ENCODE results near the gene OARD1. TPM values are rescaled to one million over a fixed set of nuclear protein-coding genes. Genes with fewer than 3 reads are reported as not detected.

Gene OARD1
- total RNA-seq, 1 donor from 2014 or later, result not detected

DNA sequence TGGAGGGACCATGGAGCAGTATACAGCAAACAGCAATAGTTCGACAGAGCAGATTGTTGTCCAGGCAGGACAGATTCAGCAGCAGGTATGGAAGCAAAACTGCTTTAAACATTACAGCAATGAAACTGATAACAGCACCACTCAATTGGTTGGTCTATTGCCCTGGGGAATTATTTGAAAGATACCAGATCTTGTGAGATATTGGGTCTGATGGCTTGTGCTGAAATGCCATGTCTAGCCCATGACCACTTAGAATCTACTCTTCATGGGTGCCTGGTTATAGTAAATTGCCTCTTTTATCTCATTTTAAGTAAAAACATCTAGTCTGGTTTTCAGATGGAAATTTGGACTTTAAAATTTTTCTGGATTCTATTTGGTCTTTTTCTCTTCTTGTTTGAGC lies 6.9 kb upstream of the OARD1 start:
- Histone ChIP-seq H3K27ac (no peak overlapping the region), H3K9me3 (no peaks in the 10 kb centered on the region), H3K4me1 (peaks cover 7 to 20% of the 10 kb centered on the region in 2 donors), H3K27me3 (no peaks in the 10 kb centered on the region), H3K36me3 (peaks cover 26 to 43% of the 10 kb centered on the region in 2 donors), H3K4me3 (no peak overlapping the region)
- TF ChIP-seq CTCF (IDR thresholded peaks at IDR 0.05), result no peak
- intact Hi-C loops (cut with DNase I), result loop anchor here (10.0 kb wide), 5 partner anchors 346 to 1964 kb away; partner anchors contain the start of genes SAYSD1, TFEB and UBR2
- DNase-seq (ENCODE audit: low spot score in 2 of 2), result no peak

DNA sequence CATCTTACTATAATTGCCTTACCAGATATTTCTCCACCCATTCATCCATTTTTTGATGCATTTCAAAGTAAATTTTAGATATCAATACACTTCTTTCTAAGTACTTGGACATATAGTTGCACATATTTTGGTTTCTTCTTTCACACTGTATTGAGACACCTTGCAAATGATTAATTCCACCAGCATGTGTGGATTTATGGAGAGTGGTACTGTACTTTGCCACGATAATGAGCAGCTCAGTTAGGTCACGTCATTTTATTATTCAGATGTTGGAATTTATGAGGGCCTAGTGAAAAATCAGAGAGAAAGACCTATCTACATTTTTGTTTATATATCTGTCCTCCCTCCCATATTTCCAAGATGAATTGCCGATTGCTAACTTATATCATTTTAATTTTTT lies 5.9 kb upstream of the OARD1 start:
- peaks cover 7 to 20% of the 10 kb centered on the region in 2 donors for H3K4me1 ChIP-seq
- TF ChIP-seq CTCF (IDR thresholded peaks at IDR 0.05), result no peak
- H3K4me3 ChIP-seq, result no peak overlapping the region
- no peak overlapping the region for H3K27ac ChIP-seq
- DNase-seq (ENCODE audit: low spot score in 2 of 2), result no peak
- no peaks in the 10 kb centered on the region for H3K9me3 ChIP-seq
- intact Hi-C loops (cut with DNase I), result loop anchor here (10.0 kb wide), 5 partner anchors 347 to 1963 kb away; partner anchors contain the start of genes SAYSD1, TFEB and UBR2
- no peaks in the 10 kb centered on the region for H3K27me3 ChIP-seq
- H3K36me3 ChIP-seq, result peaks cover 24 to 36% of the 10 kb centered on the region in 2 donors

DNA sequence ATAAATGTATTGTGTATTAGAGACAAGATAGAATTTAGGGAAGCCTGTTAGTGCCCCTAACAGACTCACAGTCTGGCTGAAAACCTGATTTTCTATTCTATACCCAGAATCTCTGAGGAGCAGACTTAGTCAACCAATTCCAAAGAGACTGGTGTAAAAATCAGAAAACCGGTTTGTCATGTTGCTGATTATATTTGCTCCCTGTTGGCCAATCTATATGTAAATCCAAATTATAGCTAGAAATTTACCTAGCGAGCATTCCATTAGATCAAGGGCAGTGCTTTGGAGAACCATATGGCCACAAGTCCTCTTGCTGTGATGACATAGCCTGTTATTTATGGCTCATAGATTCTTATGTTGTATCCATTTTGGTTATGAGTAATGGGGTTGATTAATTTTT lies 5.4 kb upstream of the OARD1 start:
- no peak for TF ChIP-seq CTCF (IDR thresholded peaks at IDR 0.05)
- no peak for DNase-seq (ENCODE audit: low spot score in 2 of 2)
- H3K36me3 ChIP-seq, result peaks cover 24 to 30% of the 10 kb centered on the region in 2 donors
- peaks cover 7 to 20% of the 10 kb centered on the region in 2 donors for H3K4me1 ChIP-seq
- H3K9me3 ChIP-seq, result no peaks in the 10 kb centered on the region
- intact Hi-C loops (cut with DNase I), result loop anchor here (10.0 kb wide), 5 partner anchors 347 to 1963 kb away; partner anchors contain the start of genes SAYSD1, TFEB and UBR2
- no peaks in the 10 kb centered on the region for H3K27me3 ChIP-seq
- H3K27ac ChIP-seq, result no peak overlapping the region
- H3K4me3 ChIP-seq, result no peak overlapping the region

DNA sequence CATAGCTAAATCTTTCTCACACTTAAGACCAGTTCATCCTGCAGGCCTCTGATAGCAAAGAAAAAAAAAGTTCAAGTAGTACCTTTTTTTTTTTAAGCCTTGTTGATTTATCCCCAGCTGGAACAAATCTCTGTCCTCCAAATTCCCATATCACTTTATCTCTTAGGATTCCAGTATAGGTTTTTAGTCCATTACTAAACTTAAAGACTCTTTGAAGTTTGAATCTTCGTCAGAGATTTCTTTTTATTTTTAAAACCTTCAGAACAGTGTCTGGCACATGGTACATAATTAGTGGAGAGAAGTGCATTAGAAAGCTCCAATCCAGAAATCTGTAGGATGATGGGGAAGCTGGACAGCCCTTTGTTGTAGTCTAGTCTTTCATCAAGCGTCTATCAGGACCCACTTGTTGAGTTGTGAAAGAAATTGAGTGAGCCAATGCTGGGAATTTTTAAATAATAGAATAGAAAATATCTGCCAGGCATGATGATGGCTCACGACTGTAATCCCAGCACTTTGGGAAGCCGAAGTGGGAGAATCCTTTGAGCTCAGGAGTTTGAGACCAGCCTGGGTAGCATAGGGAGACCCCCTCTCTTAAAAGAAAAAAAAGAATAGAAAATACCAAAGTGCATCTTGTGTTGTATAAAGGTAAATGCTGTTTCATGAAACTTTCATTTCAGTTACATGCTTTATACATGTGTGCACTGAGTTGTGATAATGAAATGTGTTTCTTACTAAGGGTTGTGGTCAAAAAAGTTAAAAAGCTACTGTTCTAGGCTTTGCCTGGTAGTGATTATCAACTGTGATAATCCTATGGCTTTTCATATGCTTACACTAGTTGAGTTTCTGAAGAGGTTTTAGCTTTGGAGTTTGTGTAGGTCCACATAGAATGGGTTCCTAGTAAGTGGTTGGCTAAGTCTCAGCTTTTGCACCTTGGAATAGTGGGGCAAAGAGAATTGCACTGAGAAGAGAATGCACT lies 3.8 kb upstream of the OARD1 start:
- H3K4me1 ChIP-seq, result peaks cover 7 to 24% of the 10 kb centered on the region in 2 donors
- peak overlapping the region; percentile 98 to 100 for H3K27ac ChIP-seq
- peaks cover 17 to 19% of the 10 kb centered on the region in 2 donors for H3K36me3 ChIP-seq
- intact Hi-C loops (cut with DNase I), result loop anchor here (10.0 kb wide), 5 partner anchors 349 to 1961 kb away; partner anchors contain the start of genes SAYSD1, TFEB and UBR2
- no peaks in the 10 kb centered on the region for H3K27me3 ChIP-seq
- H3K9me3 ChIP-seq, result no peaks in the 10 kb centered on the region
- DNase-seq (ENCODE audit: low spot score in 2 of 2), result no peak
- TF ChIP-seq CTCF (IDR thresholded peaks at IDR 0.05), result no peak
- peak overlapping the region in 1 of 2 donors; percentile 86 for H3K4me3 ChIP-seq

DNA sequence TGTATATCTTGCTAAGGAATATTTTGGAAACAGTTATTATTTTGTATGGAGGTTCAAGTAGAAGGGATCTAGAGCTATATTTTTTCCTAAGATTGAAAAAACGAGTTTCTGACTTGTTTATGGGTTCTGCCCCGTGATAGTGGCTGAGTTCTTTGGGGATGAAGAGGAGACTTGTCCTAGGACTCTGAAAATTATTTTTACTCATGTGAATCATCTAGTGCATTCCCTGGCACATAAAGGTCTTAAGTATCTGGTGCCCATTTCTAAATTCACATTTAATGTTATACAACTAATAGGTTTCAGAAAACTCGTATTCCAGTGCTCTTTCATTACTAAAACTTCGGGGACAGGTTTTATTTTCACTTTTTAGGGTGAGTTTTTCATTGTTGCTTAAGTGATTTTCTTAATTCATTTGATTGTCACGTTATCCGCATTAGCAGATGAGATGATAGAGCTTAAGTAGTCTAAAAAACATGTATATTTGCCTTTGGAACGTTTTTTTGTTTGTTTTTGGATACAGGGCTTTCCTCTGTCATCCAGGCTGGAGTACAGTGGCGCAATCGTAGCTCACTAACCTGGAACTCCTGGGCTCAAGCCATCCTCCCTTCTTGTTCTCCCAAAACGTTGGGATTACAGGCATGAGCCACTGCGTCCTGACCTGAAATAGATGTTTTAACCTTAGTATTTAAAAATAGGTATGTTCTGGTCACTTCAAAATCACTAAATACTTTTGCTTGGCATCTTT lies 2.7 kb upstream of the OARD1 start:
- TF ChIP-seq CTCF (IDR thresholded peaks at IDR 0.05), result no peak
- Histone ChIP-seq H3K9me3 (no peaks in the 10 kb centered on the region), H3K4me1 (peaks cover 10 to 27% of the 10 kb centered on the region in 2 donors), H3K27me3 (no peaks in the 10 kb centered on the region), H3K4me3 (peak overlapping the region; percentile 80 to 86), H3K36me3 (peaks cover 8 to 9% of the 10 kb centered on the region in 2 donors), H3K27ac (peak overlapping the region; percentile 98 to 100)
- intact Hi-C loops (cut with DNase I), result loop anchor here (5.0 to 10.0 kb wide), 7 partner anchors 178 to 1960 kb away; partner anchors contain the start of genes SAYSD1, TFEB and UBR2
- DNase-seq (ENCODE audit: low spot score in 2 of 2), result no peak
